NCI-H1048 (cell line): Measurements from ENCODE around the gene ACP6.
A peak's percentile ranks its signal among the peaks of the same experiment; 100 is the strongest.

Experiments
- DNase-seq: peaks from one replicate; lab custom pipeline; 2025; lab: John Stamatoyannopoulos, UW

The ACP6 gene

DNA sequence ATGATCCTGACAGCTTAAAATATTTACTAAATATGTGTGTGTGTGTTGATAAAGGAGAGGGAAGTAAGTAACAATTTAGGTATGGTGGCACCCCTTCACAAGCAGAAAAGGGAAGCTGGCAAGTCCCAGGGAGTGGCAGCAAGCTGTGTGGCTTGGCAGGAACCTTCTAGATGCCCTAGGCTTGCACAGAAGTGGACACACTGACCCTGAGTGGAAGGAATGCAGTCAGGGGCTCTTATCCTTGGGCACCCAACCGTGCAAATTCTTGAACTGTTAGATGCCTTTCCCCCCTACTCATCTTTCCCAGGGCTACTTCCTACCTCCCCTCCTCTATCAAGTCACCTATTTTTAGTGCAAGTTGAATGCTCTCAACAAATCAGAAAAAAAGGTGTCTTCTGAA, 18.9 kb downstream of the ACP6 start:
- no peak for DNase-seq

DNA sequence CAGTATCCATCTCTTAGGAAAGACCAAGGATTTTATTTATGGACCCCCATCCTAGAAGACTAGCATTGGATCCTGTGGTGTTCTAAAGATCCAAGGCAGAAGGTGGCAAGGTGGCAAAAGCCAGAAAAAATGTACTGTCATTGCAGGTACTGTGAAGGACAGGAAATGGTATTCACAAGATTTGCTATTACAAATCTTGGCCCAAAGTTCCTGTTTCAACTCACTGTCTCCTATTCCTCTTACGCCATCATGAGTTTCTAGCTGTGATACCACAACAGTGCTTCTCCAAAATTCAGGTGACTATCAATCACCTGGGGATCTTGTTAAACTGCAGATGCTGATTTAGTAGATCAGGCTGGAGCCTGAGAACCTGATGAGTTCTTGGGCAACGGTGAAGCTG, 21.4 kb downstream of the ACP6 start:
- DNase-seq = no peak

DNA sequence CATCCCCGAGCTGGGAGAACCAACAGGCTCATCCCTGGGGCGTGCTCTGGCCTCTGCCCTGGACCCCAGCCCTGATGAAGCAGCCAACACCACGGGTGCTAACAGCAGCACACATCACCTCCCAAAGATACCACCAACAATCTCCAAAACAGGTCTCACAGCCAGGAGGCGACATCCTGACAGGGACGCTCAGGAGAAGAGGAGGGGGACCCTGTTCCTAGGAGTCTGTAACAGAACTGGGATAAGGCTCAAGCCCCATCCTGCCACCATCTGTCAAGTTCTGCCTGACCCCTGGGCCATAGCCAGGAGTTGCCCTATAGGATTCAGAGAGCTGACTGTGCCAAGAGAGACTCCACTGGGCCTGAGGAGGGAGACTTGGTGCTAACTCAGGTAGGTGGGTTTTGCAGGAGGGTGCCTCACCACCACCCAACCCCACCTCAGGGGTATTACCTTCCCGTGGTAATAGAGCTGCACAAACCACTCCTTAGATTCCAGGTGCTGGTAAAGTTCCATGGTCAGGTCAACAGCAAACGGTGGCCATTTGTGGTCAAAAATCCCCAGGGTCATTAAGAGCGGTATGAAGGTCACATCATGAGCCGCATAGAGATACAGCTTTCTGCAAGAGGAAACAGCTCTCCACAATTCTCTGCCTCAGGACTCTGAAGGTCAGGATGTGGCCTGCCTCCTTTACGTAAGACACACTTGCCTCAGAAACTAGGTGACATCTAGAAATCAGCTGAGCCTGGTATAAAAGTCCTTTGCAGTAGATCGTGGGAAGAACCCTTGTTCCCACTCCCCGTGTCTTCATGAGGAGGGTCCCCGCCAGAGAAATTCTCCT, 22.3 kb downstream of the ACP6 start:
- DNase-seq = no peak

DNA sequence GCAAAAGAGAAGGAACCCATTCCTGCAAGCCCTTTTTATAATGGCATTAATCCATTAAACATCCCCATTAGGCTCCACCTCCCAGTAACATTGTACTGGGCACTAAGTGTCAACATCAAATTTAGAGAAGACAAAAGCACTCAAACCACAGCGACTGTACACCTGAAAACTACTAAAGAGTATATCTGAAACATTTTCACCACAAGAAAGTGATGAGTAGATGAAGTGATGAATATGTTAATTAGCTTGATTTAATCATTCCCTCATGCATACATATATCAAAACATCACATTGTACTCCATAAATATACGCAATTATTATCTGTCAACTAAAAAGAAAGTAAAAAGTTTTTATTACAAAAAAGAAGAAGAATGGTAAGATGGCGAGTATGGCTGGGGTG, 26.4 kb downstream of the ACP6 start:
- DNase-seq = no peak

DNA sequence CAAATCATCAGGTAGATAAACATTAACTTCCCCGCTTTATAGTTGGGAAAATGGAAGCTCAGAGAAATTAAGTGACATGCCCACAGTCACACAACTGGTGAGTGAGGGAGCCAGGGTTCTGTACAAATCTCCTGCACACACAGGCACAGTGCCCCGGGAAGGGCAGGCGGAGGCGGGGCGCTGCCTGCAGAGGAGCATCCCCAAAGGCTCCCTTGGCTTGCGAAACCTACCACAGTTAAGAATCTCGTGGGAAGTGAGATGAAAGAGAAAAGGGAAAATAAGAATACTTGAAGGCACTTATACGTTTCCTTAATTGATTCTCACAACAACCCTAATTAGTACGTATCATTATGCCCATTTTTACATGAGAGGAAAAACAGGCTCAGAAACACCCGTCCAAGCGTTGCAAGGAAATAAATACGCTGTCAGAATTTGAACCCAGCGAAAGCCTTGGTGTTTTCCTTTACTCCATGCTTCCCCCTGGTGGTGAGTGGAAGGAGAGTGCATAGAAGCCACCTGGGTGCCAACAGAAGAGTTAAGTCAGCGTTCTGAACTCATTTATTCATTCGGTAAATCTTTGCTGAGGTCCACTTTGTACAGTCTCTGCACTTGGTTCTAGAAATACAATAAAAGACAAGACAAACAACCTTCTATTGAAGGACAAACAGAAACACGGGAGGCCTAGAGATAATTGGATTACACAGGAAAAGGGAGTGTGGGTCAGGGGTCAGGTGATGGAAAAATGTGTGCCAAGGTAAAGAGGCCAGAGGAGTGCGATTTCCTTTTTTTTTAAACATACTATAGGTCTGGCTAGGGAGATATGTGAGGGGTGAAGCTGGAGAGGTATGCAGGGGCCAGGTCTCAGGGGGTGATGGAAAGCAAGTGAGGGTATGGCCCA, 28.4 kb downstream of the ACP6 start:
- peak; percentile 39 for DNase-seq

DNA sequence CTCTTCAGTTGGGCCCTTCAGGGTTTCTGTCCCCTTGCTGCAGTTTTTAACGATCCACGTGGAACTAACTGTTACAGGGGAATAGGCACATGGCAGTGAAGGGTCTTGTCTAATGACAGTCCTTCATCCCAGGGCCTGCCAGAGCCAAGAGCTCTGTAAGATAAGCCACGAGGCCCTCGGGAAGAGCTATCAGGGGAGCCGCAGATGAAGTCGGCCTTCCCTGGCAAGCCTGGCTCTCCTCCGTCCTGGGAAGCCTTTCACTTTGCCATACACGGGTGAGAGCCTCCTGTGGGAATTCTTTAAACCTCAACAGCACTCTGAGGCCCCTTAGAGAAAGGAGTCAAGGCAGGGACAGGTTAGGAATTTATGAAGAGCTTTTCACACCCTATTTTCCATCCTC, 29.0 kb downstream of the ACP6 start:
- no peak for DNase-seq

DNA sequence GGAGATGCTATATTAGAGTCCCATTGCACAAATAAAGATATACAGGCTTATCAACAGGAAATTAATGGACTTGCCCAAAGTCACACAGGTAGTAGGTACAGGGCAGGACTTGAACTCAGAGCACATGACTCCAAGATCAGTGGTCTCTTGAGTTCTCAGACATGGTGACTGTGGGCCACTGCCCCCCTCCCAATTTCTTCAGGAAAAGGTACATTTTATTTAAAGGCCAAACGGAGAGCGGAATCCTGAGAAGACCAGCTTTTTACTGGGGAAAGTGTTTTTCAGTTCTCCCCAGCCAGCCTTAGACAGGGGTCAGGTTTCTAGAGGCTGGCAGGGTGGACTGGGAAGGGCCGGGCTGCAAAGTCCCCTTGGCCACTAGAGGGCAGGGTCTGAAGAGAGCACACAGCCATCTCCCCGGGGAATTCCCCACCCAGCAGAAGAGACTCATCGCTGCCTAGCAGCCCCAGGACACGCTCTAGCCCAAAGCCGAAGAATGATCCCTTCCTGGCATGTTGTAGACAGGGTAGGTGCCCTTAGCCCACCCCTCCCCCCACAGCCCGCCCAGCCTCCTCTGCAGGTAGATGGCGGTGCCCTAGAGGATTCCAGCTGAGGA, 29.7 kb downstream of the ACP6 start:
- DNase-seq = peak; percentile 47

DNA sequence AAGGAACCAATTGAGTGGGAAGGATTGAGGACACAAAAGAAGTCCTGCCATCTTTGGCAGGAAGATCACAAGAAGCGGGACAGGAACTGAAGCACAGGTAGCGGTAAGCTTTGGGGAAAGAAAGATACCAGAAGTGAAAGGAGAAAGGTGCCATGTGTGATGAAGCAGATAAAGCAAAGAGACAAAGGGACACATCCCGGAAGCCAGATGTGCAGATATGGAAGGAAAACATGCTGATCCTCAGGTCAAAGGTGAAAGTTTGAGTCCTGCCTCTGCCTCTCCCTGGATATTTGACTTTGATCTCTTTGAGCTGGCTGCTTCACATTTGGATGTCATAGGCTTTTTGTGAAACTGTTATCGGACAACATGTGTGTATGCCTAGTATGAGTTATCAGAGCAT, 34.0 kb downstream of the ACP6 start:
- DNase-seq = no peak

DNA sequence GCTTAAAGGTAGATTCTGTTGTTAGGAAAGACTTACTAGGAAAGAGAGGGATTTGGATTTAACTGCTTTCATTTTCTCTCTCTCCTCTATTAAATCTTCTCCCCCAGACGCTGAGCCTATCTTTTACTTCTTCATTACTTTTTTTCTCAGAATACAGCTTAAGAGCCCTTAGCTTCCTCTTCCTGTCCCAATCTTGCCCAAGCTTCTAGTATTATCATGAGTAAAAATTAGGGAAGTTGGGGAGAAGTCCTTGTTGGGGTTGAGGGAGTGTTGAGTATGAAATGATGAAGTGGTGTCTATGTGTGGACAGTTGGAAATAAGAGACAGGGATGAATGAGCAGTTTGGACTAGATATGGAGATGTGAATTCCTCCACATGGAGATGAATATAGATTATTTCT, 35.0 kb downstream of the ACP6 start:
- no peak for DNase-seq

DNA sequence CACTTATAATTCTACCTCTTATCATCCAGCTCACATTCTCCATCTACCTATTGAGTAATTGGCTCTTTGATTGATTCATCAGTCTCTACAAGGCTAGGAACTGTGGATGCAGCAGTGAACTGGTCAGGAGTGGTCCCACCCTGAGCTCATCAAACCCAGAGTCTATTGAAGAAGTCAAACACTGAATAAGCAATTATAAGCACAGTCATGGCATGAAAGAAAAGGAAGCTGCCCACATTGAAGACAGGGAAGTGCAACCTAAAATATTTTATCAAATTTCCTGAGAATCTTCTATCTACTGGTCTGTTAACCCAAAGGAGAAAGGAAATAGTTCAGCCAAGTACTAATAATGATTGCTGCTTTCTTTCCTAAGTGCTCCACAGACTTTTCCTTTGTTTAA, 35.7 kb downstream of the ACP6 start:
- DNase-seq = no peak

DNA sequence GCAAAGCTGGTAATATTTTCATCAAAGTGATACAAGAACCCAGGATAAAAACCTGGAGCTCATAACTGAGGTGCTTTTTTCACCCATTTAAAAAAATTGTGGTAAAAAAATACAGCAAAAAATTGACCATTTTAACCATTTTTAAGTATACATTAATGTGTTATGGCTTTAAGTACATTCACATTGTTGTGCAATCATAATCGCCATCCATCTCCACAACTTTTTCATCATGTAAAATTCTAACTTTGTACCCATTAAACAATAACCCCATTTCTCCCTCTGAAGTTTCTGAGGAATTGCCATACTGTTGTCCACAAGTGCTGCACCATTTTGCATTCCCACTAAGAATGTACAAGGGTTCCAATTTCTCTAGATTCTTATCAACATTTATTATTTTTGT, 36.6 kb downstream of the ACP6 start:
- no peak for DNase-seq

DNA sequence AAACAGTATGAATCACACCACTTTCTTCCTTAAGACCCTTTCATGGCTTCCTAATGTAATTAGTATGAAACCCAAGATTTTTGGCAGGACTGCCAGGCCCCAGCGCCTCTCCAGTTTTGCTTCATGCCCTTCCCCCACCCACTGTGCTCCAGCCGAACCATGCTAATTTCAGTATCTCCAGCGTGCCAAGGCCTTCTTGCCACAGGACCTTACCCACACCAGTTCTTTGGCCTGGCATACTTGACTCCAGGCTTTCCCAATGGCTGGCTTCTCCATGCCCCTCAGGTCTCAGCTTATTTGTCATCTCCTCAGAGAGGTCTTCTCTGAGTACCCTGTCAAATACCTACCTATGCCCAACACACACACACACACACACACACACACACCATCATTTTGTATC, 38.5 kb downstream of the ACP6 start:
- DNase-seq = no peak

DNA sequence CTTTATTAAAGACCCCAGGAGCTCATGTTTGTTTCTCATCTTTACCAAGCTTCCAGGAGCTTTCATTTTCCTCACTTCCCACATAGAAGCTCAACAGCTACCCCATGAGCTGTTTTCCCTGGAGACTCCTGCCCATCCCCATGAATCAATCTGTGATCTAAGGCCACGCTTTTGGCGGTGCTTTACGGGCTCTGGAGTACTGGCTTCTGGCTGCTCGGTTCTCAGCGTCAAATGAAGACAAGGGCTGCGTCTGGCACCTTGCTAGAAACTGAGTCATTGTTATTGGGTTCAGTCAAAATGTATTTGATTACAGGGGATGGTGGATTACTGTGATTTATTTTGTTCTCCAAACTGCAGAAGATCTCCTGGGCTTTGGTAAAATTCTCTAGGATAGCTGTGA, 39.9 kb downstream of the ACP6 start:
- no peak for DNase-seq

DNA sequence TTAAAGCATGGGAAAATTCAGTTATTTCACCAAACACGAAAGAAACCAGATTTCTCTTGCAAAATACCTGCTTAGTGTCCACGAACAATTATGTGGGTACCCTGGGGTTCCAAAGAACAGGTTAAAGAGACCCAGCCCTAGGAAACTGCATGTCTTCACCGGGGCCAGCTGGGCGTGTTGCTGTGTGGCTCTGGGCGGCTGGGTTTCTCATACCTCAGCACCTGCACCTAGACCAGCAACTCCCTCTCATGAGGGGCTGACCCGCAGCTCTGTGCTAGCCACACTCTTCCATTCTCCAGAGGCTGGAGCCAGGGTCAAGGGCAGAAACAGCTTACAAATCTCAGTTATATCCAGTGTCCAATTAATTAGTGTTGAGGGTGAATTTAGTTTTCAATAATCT, 40.3 kb downstream of the ACP6 start:
- DNase-seq = no peak

DNA sequence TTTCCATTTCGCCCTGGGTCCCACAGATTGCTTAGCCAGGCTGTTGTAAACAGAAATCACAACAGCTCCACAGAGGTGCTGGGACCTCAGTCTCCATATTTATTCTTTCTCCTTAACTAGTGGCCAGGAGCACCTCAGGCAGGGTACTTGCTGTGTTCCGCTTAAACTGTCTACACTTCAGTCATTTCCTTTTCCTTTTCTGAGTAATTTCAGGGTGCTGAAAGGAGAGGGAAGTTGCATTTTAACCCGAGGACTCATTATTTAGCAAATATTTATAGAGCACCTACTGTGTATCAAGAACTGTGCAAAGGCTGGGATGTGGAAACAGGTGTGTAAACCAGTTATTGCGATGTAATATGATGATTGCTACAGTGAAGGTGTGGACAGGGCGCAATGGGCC, 41.9 kb downstream of the ACP6 start:
- DNase-seq = no peak

DNA sequence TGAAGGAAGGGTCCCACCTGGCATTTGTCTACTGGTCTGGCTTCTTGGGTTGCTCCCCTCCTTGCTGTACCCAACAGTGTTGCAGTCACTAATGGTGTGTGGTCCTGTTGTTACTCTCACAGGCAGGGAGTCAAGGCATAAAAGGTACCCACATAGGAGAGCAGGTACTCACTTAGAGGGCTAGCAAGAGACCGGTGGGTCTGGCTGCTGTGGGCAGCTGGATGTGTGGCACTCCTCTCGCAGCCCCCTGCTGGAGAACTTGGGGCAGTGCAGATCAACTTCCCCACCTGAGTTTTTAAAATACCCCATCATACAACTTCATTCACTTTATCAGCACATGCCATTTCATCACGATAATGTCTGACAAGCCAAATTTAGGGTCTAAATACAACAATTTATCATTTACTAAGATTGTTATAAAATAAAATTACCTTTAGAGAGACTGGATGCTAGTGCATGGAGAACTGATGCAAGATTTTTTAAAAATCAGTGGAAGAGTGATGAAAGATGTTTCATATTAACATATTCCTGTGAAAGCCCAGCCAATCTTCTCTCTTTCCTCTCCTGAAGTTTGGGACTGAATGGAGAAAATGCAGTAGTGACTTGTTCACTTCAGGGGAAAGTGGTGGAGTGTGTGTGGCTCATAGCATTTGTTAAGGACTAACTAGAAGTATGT, 42.8 kb downstream of the ACP6 start:
- DNase-seq = peak; percentile 11

DNA sequence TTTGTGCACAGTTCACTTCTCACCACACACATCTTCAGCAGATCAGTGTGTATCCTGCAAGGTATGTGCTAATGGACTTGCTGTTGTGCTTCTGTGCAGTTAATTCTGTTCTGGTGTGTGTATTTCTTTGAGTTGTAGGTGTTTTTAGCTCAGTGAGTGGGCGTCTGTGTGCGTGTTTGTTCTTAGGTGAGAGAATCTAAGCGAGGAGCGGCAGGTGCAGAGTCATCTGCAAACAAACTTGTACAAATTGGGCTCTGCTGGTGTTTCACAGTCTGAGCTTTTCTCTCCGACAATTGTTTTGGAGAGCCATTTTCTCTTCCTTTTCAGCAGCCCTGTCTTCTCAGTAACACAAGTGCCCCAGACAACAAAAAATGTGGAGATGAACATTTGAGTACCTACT, 43.6 kb downstream of the ACP6 start:
- no peak for DNase-seq

DNA sequence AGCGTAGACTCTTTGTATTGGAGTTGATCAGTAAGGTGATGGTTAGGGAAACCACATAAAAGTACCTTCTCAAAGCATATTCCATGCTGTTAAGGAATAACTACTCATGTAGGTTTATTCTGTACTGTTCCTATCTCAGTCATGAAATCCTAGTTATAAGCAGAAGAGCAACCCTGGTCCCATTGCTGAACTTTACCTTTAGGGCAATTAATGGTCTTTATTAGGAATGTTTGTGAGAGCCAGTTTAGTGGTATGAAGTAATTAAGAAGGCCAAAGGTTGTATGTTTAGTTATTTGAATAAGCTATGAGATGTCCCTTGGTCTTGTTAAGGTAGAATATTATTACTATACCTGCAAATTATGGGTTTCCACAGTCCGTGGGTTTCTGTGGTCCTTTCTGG, 44.0 kb downstream of the ACP6 start:
- DNase-seq = no peak

DNA sequence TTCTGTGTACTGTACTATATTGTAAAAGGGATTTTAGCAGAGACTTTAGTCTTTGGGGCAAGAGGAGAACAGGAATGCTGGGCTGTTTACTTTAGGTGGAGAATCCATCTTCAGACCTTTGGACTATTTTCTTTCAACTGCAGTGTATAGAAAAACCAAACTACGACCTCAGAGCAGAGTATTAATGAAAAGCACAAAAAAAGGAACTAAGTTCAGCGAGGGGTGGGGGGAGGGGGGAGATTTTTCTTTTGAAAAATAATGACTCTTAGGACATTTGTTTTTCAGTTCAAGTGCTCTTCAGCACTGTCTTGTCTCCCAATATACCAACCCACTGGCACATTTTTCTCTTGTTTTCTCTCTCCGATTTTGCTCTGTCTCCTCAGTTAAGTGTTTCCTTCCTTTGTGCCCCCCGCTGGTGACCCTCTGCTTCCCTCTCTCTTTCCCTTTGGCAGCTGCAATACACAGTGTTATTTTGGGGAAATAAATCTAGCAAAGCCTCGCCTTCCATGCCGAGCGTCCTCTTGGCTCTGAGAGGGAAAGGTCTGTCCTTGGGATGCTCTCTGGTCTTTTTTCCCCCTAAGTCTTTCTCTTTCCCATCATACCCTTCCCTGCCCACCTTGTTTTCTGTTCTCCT, 44.8 kb downstream of the ACP6 start:
- no peak for DNase-seq

DNA sequence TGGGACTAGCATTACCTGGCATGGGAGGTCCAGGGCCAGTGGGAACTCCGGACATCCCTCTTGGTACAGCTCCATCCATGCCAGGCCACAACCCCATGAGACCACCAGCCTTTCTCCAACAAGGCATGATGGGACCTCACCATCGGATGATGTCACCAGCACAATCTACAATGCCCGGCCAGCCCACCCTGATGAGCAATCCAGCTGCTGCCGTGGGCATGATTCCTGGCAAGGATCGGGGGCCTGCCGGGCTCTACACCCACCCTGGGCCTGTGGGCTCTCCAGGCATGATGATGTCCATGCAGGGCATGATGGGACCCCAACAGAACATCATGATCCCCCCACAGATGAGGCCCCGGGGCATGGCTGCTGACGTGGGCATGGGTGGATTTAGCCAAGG, 45.8 kb downstream of the ACP6 start:
- no peak for DNase-seq

DNA sequence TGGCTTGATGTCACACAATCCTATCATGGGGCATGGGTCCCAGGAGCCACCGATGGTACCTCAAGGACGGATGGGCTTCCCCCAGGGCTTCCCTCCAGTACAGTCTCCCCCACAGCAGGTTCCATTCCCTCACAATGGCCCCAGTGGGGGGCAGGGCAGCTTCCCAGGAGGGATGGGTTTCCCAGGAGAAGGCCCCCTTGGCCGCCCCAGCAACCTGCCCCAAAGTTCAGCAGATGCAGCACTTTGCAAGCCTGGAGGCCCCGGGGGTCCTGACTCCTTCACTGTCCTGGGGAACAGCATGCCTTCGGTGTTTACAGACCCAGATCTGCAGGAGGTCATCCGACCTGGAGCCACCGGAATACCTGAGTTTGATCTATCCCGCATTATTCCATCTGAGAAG, 46.3 kb downstream of the ACP6 start:
- no peak for DNase-seq

DNA sequence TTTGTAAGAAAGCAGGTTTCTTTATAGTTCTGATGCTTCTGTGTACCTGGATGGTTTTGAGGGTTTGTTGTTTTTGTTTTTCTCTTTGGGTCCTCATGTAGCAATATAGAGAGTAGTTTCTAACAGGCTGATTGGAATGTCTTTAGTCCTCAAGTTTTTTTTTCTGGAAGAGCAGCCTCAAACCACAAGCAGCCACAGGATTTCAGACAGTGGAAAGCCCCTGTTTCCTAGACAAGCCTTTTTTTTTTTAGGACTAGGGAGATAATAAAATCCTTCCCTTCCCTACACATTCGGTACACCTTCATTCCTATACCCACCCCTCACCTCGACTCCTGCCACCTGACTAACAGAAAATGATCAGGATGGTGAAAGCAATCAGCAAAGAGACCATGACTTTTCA, 47.6 kb downstream of the ACP6 start:
- no peak for DNase-seq
